Esophagus muscularis mucosa (tissue), 4 donors: ENCODE measurements around the gene KRT15. TPM values are rescaled to one million over a fixed set of nuclear protein-coding genes. Genes with fewer than 3 reads are reported as not detected.

Experiments used
- DNase-seq: peaks from one replicate; pipeline ENCODE4 v3.0.0-alpha.2; 2017; ENCODE audit errors: extremely low spot score
- H3K27ac ChIP-seq, 4 donors: fragments of 200-600 bp; sonication (generic); replicated peaks in 1 of 4; 1 replicate in 3 of 4; 2 replicates in 1 of 4; pipeline ENCODE4 v1.5.1; 2016 to 2019; ENCODE audit warnings: mild to moderate bottlenecking in 1 of 4
- H3K27me3 ChIP-seq, 4 donors: fragments of 200-600 bp; sonication (generic); one replicate each; pipeline versions ENCODE4 v1.5.1 to v1.6.0; 2016 to 2019
- H3K36me3 ChIP-seq, 4 donors: fragments of 200-600 bp; sonication (generic); one replicate each; pipeline ENCODE4 v1.5.1; 2016 to 2019
- H3K4me1 ChIP-seq, 4 donors: fragments of 200-600 bp; sonication (generic); one replicate each; pipeline ENCODE4 v1.5.1; 2016 to 2019
- H3K4me3 ChIP-seq, 4 donors: fragments of 200-600 bp; sonication (generic); 1 replicate in 2 of 4; 2 replicates in 2 of 4; pipeline ENCODE4 v1.5.1; 2016 to 2019; ENCODE audit warnings: mild to moderate bottlenecking in 4 of 4, moderate library complexity in 1 of 4
- H3K9me3 ChIP-seq, 4 donors: fragments of 200-600 bp; sonication (generic); 1 replicate in 3 of 4; 2 replicates in 1 of 4; pipeline ENCODE4 v1.5.1; 2016 to 2019
- EP300 ChIP-seq: sonication (generic); formaldehyde crosslinking; IDR thresholded peaks from one replicate; pipeline ENCODE4 v1.6.1; 2017; ENCODE audit warnings: antibody characterized with exemption
- POLR2A ChIP-seq: fragments of 450-650 bp; IDR thresholded peaks from one replicate; pipeline ENCODE4 v1.6.1; 2017; ENCODE audit warnings: antibody characterized with exemption, moderate library complexity, mild to moderate bottlenecking, low read depth
- POLR2AphosphoS5 ChIP-seq, 2 donors: sonication (generic); formaldehyde crosslinking; IDR thresholded peaks; one replicate each; pipeline ENCODE4 v1.6.1; 2017; ENCODE audit warnings: antibody characterized with exemption in 2 of 2
- WGBS: methylation state at CpG from one replicate; pipeline ENCODE4 v1.1.5; 2018; 5-methylcytosine and 5-hydroxymethylcytosine counted together
- intact Hi-C: fragments of 100-400 bp; cut with DNase I; formaldehyde crosslinking; loops from one replicate; pipeline ENCODE4 v1.15.1; 2023
- total RNA-seq, 4 donors: library from RNA; depleted of rRNA; stranded (reverse); fragments of >200 nt; gene quantifications; one replicate each; pipeline versions ENCODE4 v1.1.0 to v1.2.1, GENCODE V29; 2016
- TF ChIP-seq, protein P1 (sequence below), 3 experiments: fragments of 200-600 bp in 2 of 3; fragments of 450-650 bp in 1 of 3; sonication (generic) in 2 of 3; IDR thresholded peaks; one replicate each; pipeline ENCODE4 v1.5.1; 2017 to 2019; ENCODE audit warnings: antibody characterized with exemption in 3 of 3, mild to moderate bottlenecking in 2 of 3, moderate library complexity in 1 of 3

Gene KRT15
- total RNA-seq, 4 donors from 2014 or later, result 3.3 TPM; not detected in 3

DNA sequence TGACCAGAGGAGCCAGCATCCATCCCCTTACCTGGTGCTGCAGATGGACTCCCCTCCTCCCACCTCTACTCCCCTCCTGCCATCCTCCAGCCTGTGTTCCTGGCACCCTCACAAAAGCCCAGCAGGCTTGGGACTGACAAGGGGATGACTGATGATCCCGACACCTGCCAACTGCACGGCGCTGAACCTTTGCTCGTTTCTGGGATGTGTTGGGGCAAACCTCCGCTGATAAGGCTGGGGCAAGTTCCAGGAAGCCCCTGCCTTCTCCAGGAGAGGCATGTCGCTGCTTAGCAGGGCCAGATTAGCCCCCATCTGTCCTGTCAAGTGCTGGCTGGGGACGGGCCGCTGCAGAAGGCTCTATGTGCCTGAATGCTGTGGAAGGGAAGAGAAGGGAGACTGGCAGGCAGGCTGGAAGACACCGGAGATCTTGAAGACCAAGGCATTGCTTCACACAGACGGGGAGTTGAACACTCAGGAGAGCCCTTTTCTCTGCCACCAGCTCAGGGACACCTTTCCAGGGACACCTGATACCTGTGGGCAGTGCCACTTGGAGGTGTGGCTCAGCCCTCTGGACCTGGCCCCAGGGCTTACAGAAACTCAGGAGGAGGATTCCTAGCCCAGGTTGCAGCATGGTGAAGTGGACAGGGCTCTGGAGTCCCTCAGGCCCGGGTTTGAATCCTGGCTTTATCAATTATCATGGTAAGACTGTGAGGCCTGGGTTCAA, 973 bp upstream of the KRT15 start:
- intact Hi-C loops, result no loop called here
- WGBS, result 47% methylated on average over 5 of the region's 11 CpGs
- no peak overlapping the region for H3K4me3 ChIP-seq

DNA sequence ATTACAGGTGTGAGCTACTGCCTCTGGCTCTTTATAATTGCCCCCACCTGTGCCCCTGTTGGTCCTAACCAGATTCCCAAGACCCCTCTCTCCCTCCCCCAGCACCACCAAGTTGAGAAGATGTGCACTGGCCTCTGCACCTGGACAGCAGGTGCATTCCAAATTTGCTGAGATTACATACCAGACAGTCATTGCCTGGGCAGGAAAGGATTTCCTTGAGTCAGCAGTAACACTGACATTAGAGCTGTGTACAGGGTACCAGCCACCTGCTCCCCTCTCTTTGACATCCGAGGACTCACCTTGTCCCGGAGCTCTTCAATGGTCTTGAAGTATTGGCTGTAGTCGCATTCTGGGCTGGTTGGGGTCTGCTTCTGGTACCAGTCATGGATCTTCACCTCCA, 659 bp downstream of the KRT15 start:
- Histone ChIP-seq H3K27ac (no peak overlapping the region), H3K4me1 (no peaks in the 10 kb centered on the region), H3K27me3 (peaks cover 0 to 44% (median 0%) of the 10 kb centered on the region in 4 donors), H3K4me3 (no peak overlapping the region), H3K36me3 (no peaks in the 10 kb centered on the region), H3K9me3 (no peaks in the 10 kb centered on the region)
- intact Hi-C loops, result no loop called here
- TF ChIP-seq EP300 (no peak), POLR2AphosphoS5 (IDR thresholded peaks at IDR 0.05) (no peak), POLR2A (no peak)
- TF ChIP-seq, protein P1, sequence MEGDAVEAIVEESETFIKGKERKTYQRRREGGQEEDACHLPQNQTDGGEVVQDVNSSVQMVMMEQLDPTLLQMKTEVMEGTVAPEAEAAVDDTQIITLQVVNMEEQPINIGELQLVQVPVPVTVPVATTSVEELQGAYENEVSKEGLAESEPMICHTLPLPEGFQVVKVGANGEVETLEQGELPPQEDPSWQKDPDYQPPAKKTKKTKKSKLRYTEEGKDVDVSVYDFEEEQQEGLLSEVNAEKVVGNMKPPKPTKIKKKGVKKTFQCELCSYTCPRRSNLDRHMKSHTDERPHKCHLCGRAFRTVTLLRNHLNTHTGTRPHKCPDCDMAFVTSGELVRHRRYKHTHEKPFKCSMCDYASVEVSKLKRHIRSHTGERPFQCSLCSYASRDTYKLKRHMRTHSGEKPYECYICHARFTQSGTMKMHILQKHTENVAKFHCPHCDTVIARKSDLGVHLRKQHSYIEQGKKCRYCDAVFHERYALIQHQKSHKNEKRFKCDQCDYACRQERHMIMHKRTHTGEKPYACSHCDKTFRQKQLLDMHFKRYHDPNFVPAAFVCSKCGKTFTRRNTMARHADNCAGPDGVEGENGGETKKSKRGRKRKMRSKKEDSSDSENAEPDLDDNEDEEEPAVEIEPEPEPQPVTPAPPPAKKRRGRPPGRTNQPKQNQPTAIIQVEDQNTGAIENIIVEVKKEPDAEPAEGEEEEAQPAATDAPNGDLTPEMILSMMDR (IDR thresholded peaks at IDR 0.05), result no peak
- no peak for DNase-seq
- WGBS, result 93% methylated on average over 3 of the region's 3 CpGs

More for the DNA sequence above, 973 bp upstream of the KRT15 start:
- TF ChIP-seq EP300 (no peak), POLR2AphosphoS5 (IDR thresholded peaks at IDR 0.05) (no peak), POLR2A (no peak)
- TF ChIP-seq, protein P1 (IDR thresholded peaks at IDR 0.05), result no peak
- Histone ChIP-seq H3K4me1 (no peaks in the 10 kb centered on the region), H3K36me3 (no peaks in the 10 kb centered on the region), H3K27ac (no peak overlapping the region), H3K27me3 (peaks cover 0 to 43% (median 0%) of the 10 kb centered on the region in 4 donors), H3K9me3 (no peaks in the 10 kb centered on the region)
- DNase-seq, result no peak

- 92% methylated on average over 14 of the region's 14 CpGs for WGBS
- no peaks in the 10 kb centered on the region for H3K4me1 ChIP-seq
- H3K36me3 ChIP-seq, result no peaks in the 10 kb centered on the region
- no peak overlapping the region for H3K27ac ChIP-seq
- TF ChIP-seq EP300 (no peak), POLR2AphosphoS5 (IDR thresholded peaks at IDR 0.05) (no peak), POLR2A (no peak)
- TF ChIP-seq, protein P1 (IDR thresholded peaks at IDR 0.05), result no peak
- no peaks in the 10 kb centered on the region for H3K9me3 ChIP-seq
- peaks cover 0 to 44% (median 0%) of the 10 kb centered on the region in 4 donors for H3K27me3 ChIP-seq
- intact Hi-C loops, result no loop called here
- DNase-seq, result no peak
- H3K4me3 ChIP-seq, result no peak overlapping the region
Measured at GRCh38 chr17:41516830-41517283, 1.8 kb downstream of the KRT15 start.

- Histone ChIP-seq H3K9me3 (no peaks in the 10 kb centered on the region), H3K27me3 (peaks cover 0 to 39% (median 0%) of the 10 kb centered on the region in 4 donors), H3K4me3 (no peak overlapping the region), H3K36me3 (no peaks in the 10 kb centered on the region), H3K27ac (no peak overlapping the region), H3K4me1 (no peaks in the 10 kb centered on the region)
- no peak for DNase-seq
- TF ChIP-seq POLR2AphosphoS5 (IDR thresholded peaks at IDR 0.05) (no peak), POLR2A (no peak), EP300 (no peak)
- TF ChIP-seq, protein P1 (IDR thresholded peaks at IDR 0.05), result no peak
- intact Hi-C loops, result no loop called here
- 95% methylated on average over 8 of the region's 14 CpGs for WGBS
Measured at GRCh38 chr17:41516147-41516829, 2.4 kb downstream of the KRT15 start.
